CD8-positive, alpha-beta memory T cell (primary cell): Measurements from ENCODE around the gene AFF1. TPM values are rescaled to one million over a fixed set of nuclear protein-coding genes. Genes with fewer than 3 reads are reported as not detected.
A peak's percentile ranks its signal among the peaks of the same experiment; 100 is the strongest.

ENCODE experiments used
- CTCF ChIA-PET: fragments of 350-600 bp; sonication (Branson Sonifier 250); formaldehyde crosslinking; loops from one replicate; lab custom pipeline; 2021; ENCODE audit warnings: antibody characterized with exemption; lab: Charles Lee
- POLR2A ChIA-PET: fragments of 350-600 bp; sonication (Branson Sonifier 250); formaldehyde crosslinking; loops from one replicate; lab custom pipeline; 2021; ENCODE audit warnings: antibody characterized with exemption; lab: Charles Lee
- DNase-seq, 5 donors: peaks; one replicate each; pipeline versions ENCODE4 v3.0.0 to v3.0.0-alpha.2; 2020 to 2022; ENCODE audit warnings: mixed read lengths in 1 of 5
- H3K27ac ChIP-seq: one replicate; pipeline ENCODE4 v1.7.0; 2013; ENCODE audit warnings: low read depth, mild to moderate bottlenecking, low read length, moderate library complexity
- H3K27me3 ChIP-seq: 2 replicates; pipeline ENCODE4 v1.7.0; 2013; ENCODE audit warnings: low read length, mild to moderate bottlenecking; ENCODE audit not compliant: insufficient read depth, poor library complexity, severe bottlenecking
- H3K36me3 ChIP-seq: 2 replicates; pipeline ENCODE4 v1.7.0; 2013; ENCODE audit warnings: mild to moderate bottlenecking, low read length, moderate library complexity; ENCODE audit not compliant: insufficient read depth
- H3K4me1 ChIP-seq: 2 replicates; pipeline ENCODE4 v1.7.0; 2013; ENCODE audit warnings: mild to moderate bottlenecking, low read length, moderate library complexity; ENCODE audit not compliant: insufficient read depth
- H3K4me3 ChIP-seq: 2 replicates; pipeline ENCODE4 v1.7.0; 2013; ENCODE audit warnings: mild to moderate bottlenecking, low read length
- H3K9me3 ChIP-seq: 2 replicates; pipeline ENCODE4 v1.7.0; 2013; ENCODE audit warnings: mild to moderate bottlenecking, low read length
- H3K27ac Mint-ChIP-seq, 8 donors: one replicate each; pipeline ENCODE4 v1.8.0; 2020 to 2021; ENCODE audit warnings: mixed read lengths in 8 of 8, mild to moderate bottlenecking in 6 of 8, inconsistent platforms in 3 of 8, moderate library complexity in 3 of 8
- H3K27me3 Mint-ChIP-seq, 2 donors: one replicate each; pipeline ENCODE4 v1.8.0; 2020 to 2021; ENCODE audit warnings: mixed read lengths in 2 of 2, mild to moderate bottlenecking in 1 of 2, moderate library complexity in 1 of 2
- H3K36me3 Mint-ChIP-seq, 3 donors: one replicate each; pipeline ENCODE4 v1.8.0; 2020 to 2021; ENCODE audit warnings: mixed read lengths in 3 of 3, inconsistent platforms in 1 of 3, mild to moderate bottlenecking in 1 of 3
- H3K4me1 Mint-ChIP-seq, 3 donors: one replicate each; pipeline ENCODE4 v1.8.0; 2020 to 2021; ENCODE audit warnings: mixed read lengths in 3 of 3, inconsistent platforms in 1 of 3, mild to moderate bottlenecking in 1 of 3
- H3K4me3 Mint-ChIP-seq, 7 donors: one replicate each; pipeline ENCODE4 v1.8.0; 2020 to 2021; ENCODE audit warnings: mixed read lengths in 7 of 7, mild to moderate bottlenecking in 6 of 7, moderate library complexity in 4 of 7, inconsistent platforms in 2 of 7
- H3K9me3 Mint-ChIP-seq, 5 donors: one replicate each; pipeline ENCODE4 v1.8.0; 2020 to 2022; ENCODE audit warnings: mixed read lengths in 5 of 5, mild to moderate bottlenecking in 3 of 5, moderate library complexity in 2 of 5, inconsistent platforms in 1 of 5
- polyA plus RNA-seq: library from polyadenylated mRNA; unstranded; fragments of 300-500 nt; fragmentation: Illumina TruSeq; gene quantifications from one replicate; pipeline ENCODE4 v1.2.3, GENCODE V29; 2021
- total RNA-seq, 2 experiments: library from RNA; stranded (reverse); gene quantifications; one replicate each; pipeline ENCODE4 v1.2.3, GENCODE V29; 2021

Gene AFF1
- total and polyA plus RNA-seq, 3 experiments from 2014 or later, result 20.9 to 32.9 (median 29.7) TPM

DNA sequence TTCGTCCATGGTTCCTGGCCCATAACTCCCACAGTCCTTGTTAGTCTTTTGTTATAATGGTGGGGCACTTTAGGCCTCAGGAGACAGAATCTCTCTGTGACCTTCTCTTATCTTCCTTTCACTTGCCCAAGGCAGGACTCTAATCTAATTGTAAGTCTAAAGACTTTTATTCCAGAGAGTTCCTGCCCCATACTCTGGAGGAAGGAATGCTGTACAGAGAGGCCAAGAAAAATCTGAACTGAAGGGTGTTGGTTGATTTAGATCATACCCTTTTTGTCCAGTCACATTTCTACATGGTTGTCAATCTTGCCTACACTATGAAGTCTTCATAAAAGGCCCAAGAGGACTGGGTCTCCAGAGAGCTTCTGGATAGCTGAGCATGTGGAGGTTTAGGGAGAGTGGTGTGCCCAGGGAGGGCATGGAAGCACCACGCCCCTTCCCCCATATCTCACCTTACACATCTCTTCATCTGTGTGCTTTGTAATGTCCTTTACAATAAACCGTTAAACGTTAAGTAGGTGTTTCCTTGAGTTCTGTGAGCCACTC is 84.5 kb downstream of the AFF1 start:
- no peak for DNase-seq
- no peak overlapping the region for H3K27ac ChIP-seq
- H3K4me1 ChIP-seq, result peaks cover 38% of the 10 kb centered on the region
- CTCF ChIA-PET, result no interaction called here
- Mint-ChIP-seq H3K9me3 (no peaks in the 10 kb centered on the region), H3K27ac (peak overlapping the region in 6 of 8 donors; percentile 0 to 69 (median 47)), H3K27me3 (no peaks in the 10 kb centered on the region), H3K4me3 (peak overlapping the region in 1 of 7 donors; percentile 48), H3K4me1 (peaks cover 74 to 87% (median 85%) of the 10 kb centered on the region in 3 donors), H3K36me3 (peaks cover 0 to 5% (median 0%) of the 10 kb centered on the region in 3 donors)
- H3K9me3 ChIP-seq, result no peaks in the 10 kb centered on the region
- POLR2A ChIA-PET, result no interaction called here
- no peaks in the 10 kb centered on the region for H3K27me3 ChIP-seq
- no peaks in the 10 kb centered on the region for H3K36me3 ChIP-seq
- H3K4me3 ChIP-seq, result peak overlapping the region; percentile 12

DNA sequence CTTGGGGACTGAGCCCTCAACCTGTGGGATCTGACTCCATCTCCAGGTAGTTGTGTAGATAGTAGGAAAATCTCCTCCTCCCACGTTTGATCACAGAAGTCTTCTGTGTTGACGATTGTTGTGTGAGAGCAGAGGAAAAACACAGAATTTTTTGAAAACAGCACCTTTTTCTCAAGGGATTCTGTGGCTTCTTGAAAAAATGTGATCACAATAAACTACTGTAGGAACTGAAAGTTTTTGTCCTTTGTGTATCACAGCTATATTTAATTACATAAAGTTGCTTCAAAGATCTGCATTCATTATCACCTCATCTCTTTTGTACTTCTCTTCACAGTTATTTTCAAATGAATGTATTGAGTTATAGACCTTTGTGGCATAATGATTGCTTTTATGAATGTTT is 85.1 kb downstream of the AFF1 start:
- H3K9me3 ChIP-seq, result no peaks in the 10 kb centered on the region
- H3K4me3 ChIP-seq, result no peak overlapping the region
- H3K36me3 ChIP-seq, result no peaks in the 10 kb centered on the region
- no peaks in the 10 kb centered on the region for H3K9me3 Mint-ChIP-seq
- peaks cover 70 to 85% (median 84%) of the 10 kb centered on the region in 3 donors for H3K4me1 Mint-ChIP-seq
- no peak overlapping the region for H3K27ac ChIP-seq
- H3K4me1 ChIP-seq, result peaks cover 32% of the 10 kb centered on the region
- H3K27me3 ChIP-seq, result no peaks in the 10 kb centered on the region
- CTCF ChIA-PET, result no interaction called here
- POLR2A ChIA-PET, result no interaction called here
- no peak for DNase-seq
- H3K27me3 Mint-ChIP-seq, result no peaks in the 10 kb centered on the region
- H3K4me3 Mint-ChIP-seq, result no peak overlapping the region
- peaks cover 0 to 7% (median 0%) of the 10 kb centered on the region in 3 donors for H3K36me3 Mint-ChIP-seq
- H3K27ac Mint-ChIP-seq, result peak overlapping the region in 5 of 8 donors; percentile 2 to 59 (median 15)

DNA sequence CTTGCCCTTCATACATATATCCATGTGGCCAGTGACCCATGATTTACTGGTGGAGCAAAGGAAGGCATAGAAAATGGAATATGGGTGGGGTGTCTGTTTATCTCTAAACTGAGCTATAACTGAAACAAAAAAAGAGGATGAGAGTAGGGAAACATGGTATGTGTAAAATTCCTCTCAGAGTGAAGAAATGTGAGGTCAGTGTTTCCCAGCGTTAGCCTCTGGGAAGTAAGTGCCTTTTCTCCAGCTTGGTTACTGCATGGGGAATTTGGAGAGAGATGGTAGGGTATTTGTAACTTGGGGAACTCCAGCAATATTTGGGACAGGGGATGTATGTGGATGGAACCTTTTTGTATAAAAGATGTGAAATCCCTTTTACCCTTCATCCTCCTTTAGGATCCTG is 89.4 kb downstream of the AFF1 start:
- peaks cover 0 to 8% (median 0%) of the 10 kb centered on the region in 3 donors for H3K36me3 Mint-ChIP-seq
- peak overlapping the region in 1 of 8 donors; percentile 3 for H3K27ac Mint-ChIP-seq
- no peaks in the 10 kb centered on the region for H3K36me3 ChIP-seq
- H3K4me3 ChIP-seq, result no peak overlapping the region
- ChIA-PET CTCF (interaction anchor here (1.5 kb wide), 1 partner anchor 68 kb away, joined by 3 read pairs; no protein-coding TSS in a partner anchor), POLR2A (no interaction called here)
- H3K4me1 ChIP-seq, result peaks cover 21% of the 10 kb centered on the region
- no peaks in the 10 kb centered on the region for H3K27me3 Mint-ChIP-seq
- DNase-seq, result no peak
- no peaks in the 10 kb centered on the region for H3K9me3 Mint-ChIP-seq
- no peak overlapping the region for H3K4me3 Mint-ChIP-seq
- H3K27me3 ChIP-seq, result no peaks in the 10 kb centered on the region
- H3K27ac ChIP-seq, result no peak overlapping the region
- H3K4me1 Mint-ChIP-seq, result peaks cover 64 to 69% (median 65%) of the 10 kb centered on the region in 3 donors
- H3K9me3 ChIP-seq, result no peaks in the 10 kb centered on the region

DNA sequence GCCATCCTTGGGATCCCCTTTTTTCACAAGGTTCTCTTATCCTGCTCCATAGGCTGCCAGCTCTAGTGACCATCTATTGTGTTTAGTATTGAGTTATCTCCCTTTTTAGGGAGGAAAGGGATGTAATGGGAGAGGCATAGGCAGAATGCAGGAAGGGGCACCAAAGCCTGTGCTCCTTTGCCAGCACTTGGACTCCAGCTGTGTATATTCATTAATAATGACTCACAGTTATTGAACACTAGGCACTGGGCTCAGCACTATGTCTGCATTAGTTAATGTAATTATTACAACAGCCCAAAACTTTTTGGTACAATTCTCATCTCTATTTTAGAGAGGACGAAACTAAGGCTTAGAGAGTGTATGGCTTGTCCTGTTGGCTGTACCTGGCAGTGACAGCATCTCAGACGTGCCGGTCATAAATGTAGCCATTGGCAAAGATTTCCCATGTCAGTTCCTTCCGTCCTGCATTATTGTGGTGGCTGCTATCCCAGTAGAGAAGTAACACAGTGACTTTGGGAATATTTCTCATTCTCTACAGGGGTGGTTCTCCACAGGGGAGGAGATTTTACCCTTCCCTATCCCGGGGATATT is 90.3 kb downstream of the AFF1 start:
- Histone ChIP-seq H3K9me3 (no peaks in the 10 kb centered on the region), H3K4me1 (peaks cover 13% of the 10 kb centered on the region), H3K27ac (no peak overlapping the region), H3K4me3 (no peak overlapping the region), H3K27me3 (no peaks in the 10 kb centered on the region), H3K36me3 (no peaks in the 10 kb centered on the region)
- Mint-ChIP-seq H3K9me3 (no peaks in the 10 kb centered on the region), H3K36me3 (peaks cover 0 to 7% (median 0%) of the 10 kb centered on the region in 3 donors), H3K27me3 (no peaks in the 10 kb centered on the region), H3K4me1 (peaks cover 56 to 62% (median 60%) of the 10 kb centered on the region in 3 donors), H3K27ac (peak overlapping the region in 1 of 8 donors; percentile 36), H3K4me3 (no peak overlapping the region)
- POLR2A ChIA-PET, result no interaction called here
- CTCF ChIA-PET, result no interaction called here
- no peak for DNase-seq

DNA sequence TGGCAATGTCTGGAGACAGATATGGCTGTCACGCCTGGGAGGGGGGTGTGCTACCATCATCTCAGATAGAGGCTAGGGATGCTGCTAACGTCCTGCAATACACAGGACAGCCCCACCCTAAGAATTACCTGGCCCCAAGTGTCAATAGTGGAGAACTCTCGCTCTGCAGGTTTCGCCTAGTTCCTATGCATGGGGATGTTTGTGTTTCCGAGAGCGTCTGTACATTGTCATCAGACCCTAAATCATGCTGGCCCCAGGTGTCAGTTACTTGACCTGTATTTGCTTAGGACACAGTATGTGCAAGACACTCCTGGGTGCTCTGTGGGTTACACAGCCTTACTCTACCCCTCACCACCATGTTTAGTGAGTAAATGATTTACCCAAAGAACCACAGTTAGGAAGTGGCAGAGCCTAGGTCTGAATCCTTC is 90.8 kb downstream of the AFF1 start:
- peaks cover 17% of the 10 kb centered on the region for H3K4me1 ChIP-seq
- H3K36me3 Mint-ChIP-seq, result peaks cover 0 to 5% (median 0%) of the 10 kb centered on the region in 3 donors
- H3K27me3 Mint-ChIP-seq, result no peaks in the 10 kb centered on the region

DNA sequence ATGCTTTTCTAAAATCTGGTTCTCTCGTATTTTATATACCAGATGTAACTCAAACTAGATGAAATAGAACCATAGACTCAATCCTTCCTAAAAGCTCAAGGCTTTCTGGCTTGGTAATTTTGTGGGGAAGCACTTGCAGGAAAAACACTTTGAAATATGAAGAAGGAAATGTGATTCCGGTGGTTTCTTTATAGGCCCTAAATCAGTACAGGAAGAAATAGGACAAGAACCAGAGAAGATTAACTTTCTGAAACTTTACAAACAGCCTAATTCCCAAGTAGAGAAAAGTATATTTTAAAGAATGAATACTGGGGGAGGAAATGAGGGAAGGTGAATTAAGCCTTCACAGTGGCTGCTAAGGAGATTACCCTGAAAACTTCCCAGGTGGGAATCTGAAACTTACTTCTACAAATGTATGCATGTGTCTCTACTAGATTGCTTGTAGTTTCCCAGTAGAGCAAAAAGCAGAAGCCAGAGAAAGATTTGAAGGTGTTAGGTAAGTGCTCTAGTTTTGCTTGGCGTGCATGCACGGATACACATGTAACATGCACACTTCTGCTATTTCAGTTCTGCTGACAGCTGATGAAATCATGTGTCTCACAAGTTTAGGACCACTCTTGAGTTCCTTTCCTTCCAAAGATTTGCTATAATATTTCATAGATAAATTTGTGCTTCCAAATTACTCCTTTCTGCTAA is 92.1 kb downstream of the AFF1 start:
- ChIA-PET POLR2A (no interaction called here), CTCF (interaction anchor here (1.8 kb wide), 1 partner anchor 66 kb away, joined by 4 read pairs; no protein-coding TSS in a partner anchor)
- no peaks in the 10 kb centered on the region for H3K9me3 Mint-ChIP-seq
- Histone ChIP-seq H3K36me3 (no peaks in the 10 kb centered on the region), H3K27me3 (no peaks in the 10 kb centered on the region), H3K4me3 (no peak overlapping the region), H3K27ac (no peak overlapping the region), H3K9me3 (no peaks in the 10 kb centered on the region), H3K4me1 (peaks cover 30% of the 10 kb centered on the region)
- peaks cover 41 to 51% (median 42%) of the 10 kb centered on the region in 3 donors for H3K4me1 Mint-ChIP-seq
- H3K4me3 Mint-ChIP-seq, result no peak overlapping the region
- no peak overlapping the region for H3K27ac Mint-ChIP-seq
- no peaks in the 10 kb centered on the region for H3K27me3 Mint-ChIP-seq
- no peak for DNase-seq
- peaks cover 0 to 3% (median 0%) of the 10 kb centered on the region in 3 donors for H3K36me3 Mint-ChIP-seq

More for the DNA sequence above, 90.8 kb downstream of the AFF1 start:
- ChIA-PET POLR2A (no interaction called here), CTCF (no interaction called here)
- Histone ChIP-seq H3K9me3 (no peaks in the 10 kb centered on the region), H3K27ac (no peak overlapping the region), H3K36me3 (no peaks in the 10 kb centered on the region), H3K4me3 (no peak overlapping the region), H3K27me3 (no peaks in the 10 kb centered on the region)
- DNase-seq, result no peak
- Mint-ChIP-seq H3K4me1 (peaks cover 51 to 58% (median 54%) of the 10 kb centered on the region in 3 donors), H3K4me3 (peak overlapping the region in 1 of 7 donors; percentile 56), H3K27ac (no peak overlapping the region), H3K9me3 (no peaks in the 10 kb centered on the region)

DNA sequence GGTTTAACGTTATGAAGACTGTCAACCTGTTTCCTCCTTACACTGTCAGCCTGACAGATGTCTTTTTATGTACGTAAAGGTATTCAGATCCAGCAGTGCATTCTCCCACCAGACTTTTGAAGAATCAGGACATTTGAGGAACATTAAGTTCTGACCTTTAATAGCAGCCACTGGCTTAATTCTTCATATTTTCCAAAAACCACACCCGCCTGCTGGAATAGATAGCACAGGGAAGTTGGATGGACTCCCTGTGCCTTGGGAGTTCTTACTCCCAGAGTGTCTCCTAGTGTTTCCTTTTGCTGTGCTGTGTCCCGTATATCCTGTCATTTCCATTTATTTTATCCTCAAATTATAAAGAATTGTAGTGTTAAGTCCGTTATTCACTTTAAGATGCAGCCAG is 94.5 kb downstream of the AFF1 start:
- H3K36me3 ChIP-seq, result no peaks in the 10 kb centered on the region
- H3K4me1 Mint-ChIP-seq, result peaks cover 27 to 37% (median 28%) of the 10 kb centered on the region in 3 donors
- H3K27ac Mint-ChIP-seq, result peak overlapping the region in 3 of 8 donors; percentile 13 to 57 (median 29)
- CTCF ChIA-PET, result no interaction called here
- H3K27me3 Mint-ChIP-seq, result no peaks in the 10 kb centered on the region
- H3K4me3 Mint-ChIP-seq, result peak overlapping the region in 2 of 7 donors; percentile 28 to 43
- no peaks in the 10 kb centered on the region for H3K9me3 ChIP-seq
- DNase-seq, result no peak
- H3K9me3 Mint-ChIP-seq, result no peaks in the 10 kb centered on the region
- peaks cover 44% of the 10 kb centered on the region for H3K4me1 ChIP-seq
- no peak overlapping the region for H3K4me3 ChIP-seq
- POLR2A ChIA-PET, result no interaction called here
- no peak overlapping the region for H3K27ac ChIP-seq
- no peaks in the 10 kb centered on the region for H3K27me3 ChIP-seq
- H3K36me3 Mint-ChIP-seq, result peaks cover 0 to 3% (median 0%) of the 10 kb centered on the region in 3 donors

DNA sequence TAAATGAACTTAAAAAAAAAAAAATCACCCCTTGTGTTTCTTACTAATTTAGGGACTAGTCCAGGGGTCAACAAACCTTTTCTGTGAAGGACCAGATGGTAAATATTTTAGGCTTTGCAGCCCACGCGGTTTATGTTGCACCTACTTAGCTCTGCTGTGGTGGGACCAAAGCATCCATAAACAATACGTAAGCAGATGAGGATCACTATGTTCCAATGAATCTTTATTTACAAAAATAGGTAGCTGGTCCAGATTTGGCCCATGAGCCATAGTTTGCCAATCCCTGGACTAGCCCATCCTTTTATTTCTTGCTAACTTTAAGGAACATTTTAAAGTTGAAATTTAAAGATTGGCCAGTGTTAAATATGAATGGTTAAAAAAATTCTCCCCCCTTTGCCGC is 95.3 kb downstream of the AFF1 start:
- Histone ChIP-seq H3K9me3 (no peaks in the 10 kb centered on the region), H3K27me3 (no peaks in the 10 kb centered on the region), H3K4me1 (peaks cover 44% of the 10 kb centered on the region), H3K4me3 (no peak overlapping the region), H3K27ac (no peak overlapping the region), H3K36me3 (no peaks in the 10 kb centered on the region)
- no peaks in the 10 kb centered on the region for H3K36me3 Mint-ChIP-seq
- H3K9me3 Mint-ChIP-seq, result no peaks in the 10 kb centered on the region
- H3K4me1 Mint-ChIP-seq, result peaks cover 21 to 36% (median 21%) of the 10 kb centered on the region in 3 donors
- H3K27me3 Mint-ChIP-seq, result no peaks in the 10 kb centered on the region
- POLR2A ChIA-PET, result no interaction called here
- no peak overlapping the region for H3K4me3 Mint-ChIP-seq
- DNase-seq, result no peak
- CTCF ChIA-PET, result no interaction called here
- no peak overlapping the region for H3K27ac Mint-ChIP-seq
